HCT116 (cell line): ENCODE results near the gene ANO4.

ENCODE experiments used
- ATF3 ChIP-seq: IDR thresholded peaks from 2 replicates; pipeline ENCODE4 v1.6.1; 2012
- EGR1 ChIP-seq: IDR thresholded peaks from 2 replicates; pipeline ENCODE4 v1.6.1; 2012; ENCODE audit warnings: low read depth
- EZH2 ChIP-seq: fragments of 200-600 bp; sonication (generic); IDR thresholded peaks from 2 replicates; pipeline ENCODE4 v1.6.1; 2017; ENCODE audit warnings: antibody characterized with exemption, mixed run types
- JUND ChIP-seq: IDR thresholded peaks from 2 replicates; pipeline ENCODE4 v1.6.1; 2012
- MAX ChIP-seq: IDR thresholded peaks from 2 replicates; pipeline ENCODE4 v1.6.1; 2012
- POLR2A ChIP-seq: IDR thresholded peaks from 2 replicates; pipeline ENCODE4 v1.7.0; 2011; ENCODE audit warnings: borderline replicate concordance; ENCODE audit not compliant: insufficient read depth, insufficient read length; ENCODE audit errors: extremely low read depth
- RAD21 ChIP-seq: IDR thresholded peaks from 2 replicates; pipeline ENCODE4 v1.6.1; 2012; ENCODE audit warnings: low read depth, mild to moderate bottlenecking
- SIN3A ChIP-seq: IDR thresholded peaks from 2 replicates; pipeline ENCODE4 v1.6.1; 2012; ENCODE audit warnings: low read depth
- SP1 ChIP-seq: IDR thresholded peaks from 2 replicates; pipeline ENCODE4 v1.6.1; 2012; ENCODE audit warnings: low read depth
- TCF7L2 ChIP-seq: IDR thresholded peaks from 2 replicates; pipeline ENCODE4 v1.7.0; 2011; ENCODE audit warnings: borderline replicate concordance, inconsistent platforms; ENCODE audit not compliant: insufficient read depth, insufficient read length; ENCODE audit errors: extremely low read depth
- YY1 ChIP-seq: IDR thresholded peaks from 2 replicates; pipeline ENCODE4 v1.6.1; 2011; ENCODE audit warnings: low read length, low read depth, moderate library complexity, mild to moderate bottlenecking; ENCODE audit not compliant: insufficient replicate concordance; ENCODE audit errors: extremely low read depth
- ZNF274 ChIP-seq: fragments of 200-500 bp; sonication (Bioruptor generic); IDR thresholded peaks from 2 replicates; pipeline ENCODE4 v1.6.1; 2014; ENCODE audit warnings: mild to moderate bottlenecking, low read depth, low read length, inconsistent platforms
- TF ChIP-seq, protein P1 (sequence below), 3 experiments: fragments of 200-600 bp in 1 of 3; sonication (generic) in 1 of 3; IDR thresholded peaks in 2 of 3; conservative IDR thresholded peaks in 1 of 3; 2 replicates each; pipeline ENCODE4 v1.5.1; 2012 to 2017; ENCODE audit warnings: low read depth in 2 of 3, low read length in 2 of 3, antibody characterized with exemption in 1 of 3, borderline replicate concordance in 1 of 3, control low read depth in 1 of 3, mild to moderate bottlenecking in 1 of 3, mixed read lengths in 1 of 3, mixed run types in 1 of 3, moderate library complexity in 1 of 3; ENCODE audit not compliant: insufficient read depth in 1 of 3
- TF ChIP-seq, protein P2 (sequence below): IDR thresholded peaks from 2 replicates; pipeline ENCODE4 v1.6.1; 2012; ENCODE audit warnings: low read depth

GRCh38 chr12:100745378-100746071 lies 49.1 kb upstream of the ANO4 start:
- TF ChIP-seq, protein P1, sequence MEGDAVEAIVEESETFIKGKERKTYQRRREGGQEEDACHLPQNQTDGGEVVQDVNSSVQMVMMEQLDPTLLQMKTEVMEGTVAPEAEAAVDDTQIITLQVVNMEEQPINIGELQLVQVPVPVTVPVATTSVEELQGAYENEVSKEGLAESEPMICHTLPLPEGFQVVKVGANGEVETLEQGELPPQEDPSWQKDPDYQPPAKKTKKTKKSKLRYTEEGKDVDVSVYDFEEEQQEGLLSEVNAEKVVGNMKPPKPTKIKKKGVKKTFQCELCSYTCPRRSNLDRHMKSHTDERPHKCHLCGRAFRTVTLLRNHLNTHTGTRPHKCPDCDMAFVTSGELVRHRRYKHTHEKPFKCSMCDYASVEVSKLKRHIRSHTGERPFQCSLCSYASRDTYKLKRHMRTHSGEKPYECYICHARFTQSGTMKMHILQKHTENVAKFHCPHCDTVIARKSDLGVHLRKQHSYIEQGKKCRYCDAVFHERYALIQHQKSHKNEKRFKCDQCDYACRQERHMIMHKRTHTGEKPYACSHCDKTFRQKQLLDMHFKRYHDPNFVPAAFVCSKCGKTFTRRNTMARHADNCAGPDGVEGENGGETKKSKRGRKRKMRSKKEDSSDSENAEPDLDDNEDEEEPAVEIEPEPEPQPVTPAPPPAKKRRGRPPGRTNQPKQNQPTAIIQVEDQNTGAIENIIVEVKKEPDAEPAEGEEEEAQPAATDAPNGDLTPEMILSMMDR (IDR thresholded peaks at IDR 0.05 in 2 of 3, conservative IDR thresholded peaks at IDR 0.05 in 1 of 3; ENCODE audit: borderline replicate concordance in 1 of 3, insufficient read depth in 1 of 3, low read depth in 2 of 3, low read length in 2 of 3): no peak
- TF ChIP-seq MAX (no peak), RAD21 (no peak), EGR1 (no peak), POLR2A (no peak), TCF7L2 (no peak), SP1 (no peak), EZH2 (no peak), ATF3 (no peak), SIN3A (no peak), ZNF274 (no peak), YY1 (no peak), JUND (no peak)
- TF ChIP-seq, protein P2, sequence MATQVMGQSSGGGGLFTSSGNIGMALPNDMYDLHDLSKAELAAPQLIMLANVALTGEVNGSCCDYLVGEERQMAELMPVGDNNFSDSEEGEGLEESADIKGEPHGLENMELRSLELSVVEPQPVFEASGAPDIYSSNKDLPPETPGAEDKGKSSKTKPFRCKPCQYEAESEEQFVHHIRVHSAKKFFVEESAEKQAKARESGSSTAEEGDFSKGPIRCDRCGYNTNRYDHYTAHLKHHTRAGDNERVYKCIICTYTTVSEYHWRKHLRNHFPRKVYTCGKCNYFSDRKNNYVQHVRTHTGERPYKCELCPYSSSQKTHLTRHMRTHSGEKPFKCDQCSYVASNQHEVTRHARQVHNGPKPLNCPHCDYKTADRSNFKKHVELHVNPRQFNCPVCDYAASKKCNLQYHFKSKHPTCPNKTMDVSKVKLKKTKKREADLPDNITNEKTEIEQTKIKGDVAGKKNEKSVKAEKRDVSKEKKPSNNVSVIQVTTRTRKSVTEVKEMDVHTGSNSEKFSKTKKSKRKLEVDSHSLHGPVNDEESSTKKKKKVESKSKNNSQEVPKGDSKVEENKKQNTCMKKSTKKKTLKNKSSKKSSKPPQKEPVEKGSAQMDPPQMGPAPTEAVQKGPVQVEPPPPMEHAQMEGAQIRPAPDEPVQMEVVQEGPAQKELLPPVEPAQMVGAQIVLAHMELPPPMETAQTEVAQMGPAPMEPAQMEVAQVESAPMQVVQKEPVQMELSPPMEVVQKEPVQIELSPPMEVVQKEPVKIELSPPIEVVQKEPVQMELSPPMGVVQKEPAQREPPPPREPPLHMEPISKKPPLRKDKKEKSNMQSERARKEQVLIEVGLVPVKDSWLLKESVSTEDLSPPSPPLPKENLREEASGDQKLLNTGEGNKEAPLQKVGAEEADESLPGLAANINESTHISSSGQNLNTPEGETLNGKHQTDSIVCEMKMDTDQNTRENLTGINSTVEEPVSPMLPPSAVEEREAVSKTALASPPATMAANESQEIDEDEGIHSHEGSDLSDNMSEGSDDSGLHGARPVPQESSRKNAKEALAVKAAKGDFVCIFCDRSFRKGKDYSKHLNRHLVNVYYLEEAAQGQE: no peak
